ENCODE data around the gene GSG1L.
A peak's percentile ranks its signal among the peaks of the same experiment; 100 is the strongest.

The GSG1L gene

GRCh38 chr16:28063591-28064061, at the start of gene GSG1L:
GSG1L (minus strand) TSS chr16:28063714; CDS start chr16:28063424, 290 bp downstream.
- DNase-seq (ENCODE audit: low spot score): no peak
- TF ChIP-seq CTCF (IDR thresholded peaks at IDR 0.05): peak; percentile 18
- Histone ChIP-seq H3K4me3 (peak within 1 kb of the TSS; percentile 72), H3K27ac (no peak within 1 kb of the TSS)

GRCh38 chr16:28112908-28113307, 49.4 kb upstream of the GSG1L start:
- Histone ChIP-seq H3K4me3 (no peak overlapping the region), H3K27ac (no peak overlapping the region)
- DNase-seq (ENCODE audit: low spot score): no peak
- no peak for TF ChIP-seq CTCF (IDR thresholded peaks at IDR 0.05)

GRCh38 chr16:28110977-28111376, 47.5 kb upstream of the GSG1L start:
- Histone ChIP-seq H3K4me3 (no peak overlapping the region), H3K27ac (no peak overlapping the region)
- DNase-seq (ENCODE audit: low spot score): no peak
- TF ChIP-seq CTCF (IDR thresholded peaks at IDR 0.05): no peak

GRCh38 chr16:28110479-28110878, 47.0 kb upstream of the GSG1L start:
- no peak for DNase-seq (ENCODE audit: low spot score)
- Histone ChIP-seq H3K27ac (no peak overlapping the region), H3K4me3 (no peak overlapping the region)
- TF ChIP-seq CTCF (IDR thresholded peaks at IDR 0.05): no peak

- Histone ChIP-seq H3K27ac (no peak overlapping the region), H3K4me3 (no peak overlapping the region)
- no peak for TF ChIP-seq CTCF (IDR thresholded peaks at IDR 0.05)
- DNase-seq (ENCODE audit: low spot score): peak; percentile 28
Measured at GRCh38 chr16:28110074-28110473, 46.6 kb upstream of the GSG1L start.

GRCh38 chr16:28108590-28109247, 45.2 kb upstream of the GSG1L start:
- TF ChIP-seq CTCF (IDR thresholded peaks at IDR 0.05): no peak
- peak; percentile 45 for DNase-seq (ENCODE audit: low spot score)
- no peak overlapping the region for H3K4me3 ChIP-seq
- H3K27ac ChIP-seq: no peak overlapping the region

- DNase-seq (ENCODE audit: low spot score): peak; percentile 29
- Histone ChIP-seq H3K27ac (no peak overlapping the region), H3K4me3 (no peak overlapping the region)
- no peak for TF ChIP-seq CTCF (IDR thresholded peaks at IDR 0.05)
Measured at GRCh38 chr16:28107232-28107631, 43.7 kb upstream of the GSG1L start.

Measured in coronary artery (tissue), 2 donors.